HEK293T (cell line): ENCODE measurements around the gene ZNF532.

Experiments
- FOXK2 ChIP-seq: fragments of 450-650 bp; IDR thresholded peaks from 2 replicates; pipeline ENCODE4 v1.6.1; 2016; ENCODE audit warnings: mild to moderate bottlenecking
- FOXM1 ChIP-seq: fragments of 450-650 bp; IDR thresholded peaks from 2 replicates; pipeline ENCODE4 v1.6.1; 2017; ENCODE audit warnings: mild to moderate bottlenecking, borderline replicate concordance

DNA sequence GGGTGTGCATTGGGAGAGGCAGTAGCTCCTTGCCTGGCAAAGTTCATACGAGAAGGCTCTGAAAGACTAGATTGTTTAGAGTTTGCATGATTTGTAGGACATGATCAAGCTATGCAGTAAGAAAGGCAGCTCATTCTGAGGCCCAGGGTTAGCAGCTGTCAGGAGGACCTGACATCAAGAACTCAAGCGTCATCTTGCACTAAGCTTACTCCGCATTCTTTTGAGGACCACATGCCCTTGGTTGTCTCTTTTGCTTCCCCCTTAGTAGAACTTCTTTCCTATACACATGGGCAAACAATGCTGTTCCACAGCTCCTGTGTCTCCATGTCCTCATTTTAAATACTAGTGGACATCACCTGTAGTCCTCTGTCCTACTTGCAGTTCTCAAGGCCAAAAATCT lies 14.0 kb downstream of the ZNF532 start:
- TF ChIP-seq FOXM1 (no peak), FOXK2 (no peak)
